ENCODE results near the gene MYO5A.

The MYO5A gene

GRCh38 chr15:52329987-52330386, 198.7 kb downstream of the MYO5A start:
- DNase-seq (ENCODE audit: low spot score), result no peak

DNA sequence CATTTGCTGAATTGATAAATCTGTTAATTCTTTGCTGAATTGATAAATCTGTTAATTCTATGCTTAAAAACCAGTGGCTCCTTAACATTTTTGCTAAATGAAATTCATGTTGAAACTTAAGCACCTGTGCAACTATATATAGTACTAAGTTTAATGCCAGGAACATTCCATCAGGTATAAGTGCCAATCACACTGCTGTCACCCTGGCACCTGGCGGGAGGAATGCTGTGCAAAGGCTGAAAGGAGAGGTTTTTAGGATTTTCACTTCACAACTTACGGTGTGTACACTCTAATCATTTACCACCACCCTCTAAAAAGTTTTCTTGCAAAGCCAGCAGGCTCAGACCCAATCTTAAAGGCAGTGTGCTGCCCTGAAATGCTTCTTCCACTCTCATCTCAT, 199.5 kb downstream of the MYO5A start:
- DNase-seq (ENCODE audit: low spot score), result no peak

GRCh38 chr15:52328680-52329079, 200.0 kb downstream of the MYO5A start:
- DNase-seq (ENCODE audit: low spot score), result no peak

DNA sequence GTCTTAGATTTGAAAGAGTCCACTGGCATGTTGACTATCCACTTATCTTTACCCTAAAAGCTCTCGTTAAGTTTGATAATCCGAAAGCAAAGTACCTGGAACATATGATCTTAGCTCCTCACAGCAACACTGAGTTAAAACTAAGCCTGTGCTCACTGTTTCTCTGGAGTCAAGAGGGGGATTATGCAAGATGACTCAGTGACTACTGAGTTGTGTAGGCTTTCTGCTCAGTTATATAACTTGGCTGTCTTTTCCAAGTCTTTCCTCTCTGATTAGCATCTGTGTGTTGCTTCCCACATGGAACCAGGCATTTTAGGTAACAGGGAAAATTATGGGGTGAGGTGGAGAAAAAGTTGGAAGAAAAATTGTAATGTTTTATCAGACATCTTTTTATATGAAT, 201.9 kb downstream of the MYO5A start:
- DNase-seq (ENCODE audit: low spot score), result peak; percentile 46

DNA sequence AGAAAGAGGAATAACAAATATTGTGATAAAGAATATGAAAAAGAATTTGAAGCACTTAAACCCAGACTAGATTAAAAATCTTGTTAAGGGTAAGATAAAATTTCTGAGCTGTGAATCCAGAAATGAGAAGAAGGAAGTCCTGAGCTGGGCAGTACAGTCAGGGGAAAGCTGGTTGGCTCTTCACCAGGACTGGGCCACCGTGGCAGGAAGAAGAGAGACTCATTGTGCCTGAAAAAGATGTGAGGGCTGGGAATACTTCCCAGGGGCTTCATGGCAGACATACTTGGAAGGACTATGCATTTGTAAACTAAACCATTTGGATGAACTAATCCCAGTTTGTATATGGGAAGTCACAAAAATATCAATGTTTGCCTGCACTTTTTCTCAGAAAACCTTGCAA, 204.6 kb downstream of the MYO5A start:
- no peak for DNase-seq (ENCODE audit: low spot score)

- DNase-seq (ENCODE audit: low spot score), result peak; percentile 27
Measured at GRCh38 chr15:52318729-52319500, 209.8 kb downstream of the MYO5A start.

- no peak for DNase-seq (ENCODE audit: low spot score)
Measured at GRCh38 chr15:52317688-52318087, 211.0 kb downstream of the MYO5A start.

DNA sequence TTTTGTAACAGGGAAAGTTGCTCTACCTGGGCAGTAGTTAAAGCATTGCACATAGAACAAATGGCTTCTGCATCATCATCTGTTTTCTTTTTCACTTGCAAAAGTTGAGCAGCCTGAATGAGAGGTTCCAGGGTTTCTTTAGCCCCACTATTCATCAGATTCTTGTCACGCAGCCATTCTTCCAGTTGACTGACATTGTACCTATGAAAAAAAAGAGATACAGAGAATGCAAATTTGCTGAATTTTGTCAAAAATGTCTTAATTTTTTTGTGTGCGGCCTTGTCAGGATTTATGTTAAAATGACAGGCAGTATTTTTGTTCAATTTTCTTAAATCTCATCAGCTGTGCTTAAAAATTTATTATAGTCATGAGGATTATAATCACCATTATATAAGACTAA, 211.7 kb downstream of the MYO5A start:
- no peak for DNase-seq (ENCODE audit: low spot score)

DNA sequence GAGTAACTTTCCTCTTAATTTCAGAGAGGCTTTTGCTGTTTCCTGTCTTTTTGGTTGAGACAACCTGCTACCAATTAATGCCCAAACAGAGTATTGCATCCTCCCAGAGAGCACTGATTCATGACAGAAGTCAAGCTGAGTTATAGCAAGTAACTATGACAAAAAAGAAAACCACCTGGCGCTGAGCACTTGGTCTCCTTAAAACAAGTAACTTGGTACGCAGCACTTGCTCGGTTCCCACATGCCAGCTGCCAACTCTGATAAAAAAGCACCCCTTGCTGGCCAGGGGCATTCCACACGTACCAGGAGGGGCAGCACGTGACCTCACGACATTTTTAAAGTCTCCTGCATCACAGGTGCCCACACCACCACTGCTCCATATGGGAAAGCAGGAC, 219.5 kb downstream of the MYO5A start:
- no peak for DNase-seq (ENCODE audit: low spot score)

GRCh38 chr15:52308446-52309153, 220.1 kb downstream of the MYO5A start:
- DNase-seq (ENCODE audit: low spot score), result no peak

DNA sequence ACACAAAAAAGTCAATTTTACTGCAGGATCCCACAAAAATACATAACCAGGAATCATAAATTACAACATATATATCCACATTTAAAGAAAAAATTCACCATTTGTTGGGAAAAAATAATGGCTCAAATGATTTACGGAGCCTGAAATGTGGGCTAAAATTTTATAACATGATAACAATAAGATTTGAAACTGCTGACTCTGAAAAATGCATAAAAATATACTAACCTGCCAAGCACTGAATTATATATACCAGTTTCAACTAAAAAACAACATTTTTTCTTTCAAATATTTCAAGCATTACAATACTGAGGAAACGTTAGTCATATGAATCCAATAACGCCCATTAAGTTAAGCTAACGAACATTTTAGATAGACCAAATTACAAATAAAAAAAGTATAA, 220.8 kb downstream of the MYO5A start:
- no peak for DNase-seq (ENCODE audit: low spot score)

DNA sequence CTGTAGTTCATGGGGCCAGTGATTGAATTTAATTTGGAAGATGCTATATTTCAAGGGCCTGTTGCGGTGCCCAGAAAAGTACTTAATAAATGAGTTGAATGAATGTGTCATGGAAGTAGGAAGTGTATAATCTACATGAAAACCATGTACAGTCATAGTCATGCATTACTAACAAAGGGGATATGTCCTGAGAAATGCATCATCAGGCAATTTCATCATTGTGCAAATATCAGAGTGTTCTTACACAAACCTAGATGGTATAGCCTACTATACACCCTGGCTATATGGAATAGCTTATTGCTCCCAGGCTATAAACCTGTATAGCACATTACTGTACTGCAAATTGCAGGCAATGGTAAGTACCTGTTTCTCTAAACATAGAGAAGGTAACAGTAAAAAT, 222.4 kb downstream of the MYO5A start:
- no peak for DNase-seq (ENCODE audit: low spot score)

GRCh38 chr15:52303093-52303772, 225.4 kb downstream of the MYO5A start:
- no peak for DNase-seq (ENCODE audit: low spot score)

- no peak for DNase-seq (ENCODE audit: low spot score)
Measured at GRCh38 chr15:52301265-52301847, 227.3 kb downstream of the MYO5A start.

GRCh38 chr15:52295421-52296001, 233.2 kb downstream of the MYO5A start, which contains the start of gene MYO5C:
MYO5C (minus strand) TSS chr15:52295804; CDS start chr15:52295636, 168 bp downstream.
- no peak for DNase-seq (ENCODE audit: low spot score)

GRCh38 chr15:52294881-52295420, 233.7 kb downstream of the MYO5A start:
- no peak for DNase-seq (ENCODE audit: low spot score)

- no peak for DNase-seq (ENCODE audit: low spot score)
Measured at GRCh38 chr15:52292780-52293392, 235.8 kb downstream of the MYO5A start.

GRCh38 chr15:52291204-52291603, 237.5 kb downstream of the MYO5A start:
- DNase-seq (ENCODE audit: low spot score), result no peak

GRCh38 chr15:52290800-52291199, 237.9 kb downstream of the MYO5A start:
- DNase-seq (ENCODE audit: low spot score), result no peak

DNA sequence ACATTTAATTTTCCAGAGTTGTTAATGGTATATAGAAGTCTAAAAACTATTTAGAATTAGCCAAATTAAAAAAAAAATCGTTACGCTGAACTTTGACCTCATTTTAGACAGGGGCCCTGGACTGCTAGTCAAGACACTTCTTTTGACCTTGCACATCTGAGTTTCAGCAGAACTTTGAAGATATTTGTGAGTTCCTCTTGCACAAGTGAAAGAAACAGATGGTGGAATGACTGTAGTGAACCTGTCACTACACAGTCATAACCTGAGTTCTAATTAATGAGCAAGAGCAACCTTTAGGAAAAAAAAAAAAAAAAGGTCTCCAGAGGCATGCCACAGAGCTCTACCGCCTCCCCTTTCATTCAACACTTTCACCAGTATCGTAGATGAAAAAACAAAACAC, 238.4 kb downstream of the MYO5A start:
- DNase-seq (ENCODE audit: low spot score), result no peak

DNA sequence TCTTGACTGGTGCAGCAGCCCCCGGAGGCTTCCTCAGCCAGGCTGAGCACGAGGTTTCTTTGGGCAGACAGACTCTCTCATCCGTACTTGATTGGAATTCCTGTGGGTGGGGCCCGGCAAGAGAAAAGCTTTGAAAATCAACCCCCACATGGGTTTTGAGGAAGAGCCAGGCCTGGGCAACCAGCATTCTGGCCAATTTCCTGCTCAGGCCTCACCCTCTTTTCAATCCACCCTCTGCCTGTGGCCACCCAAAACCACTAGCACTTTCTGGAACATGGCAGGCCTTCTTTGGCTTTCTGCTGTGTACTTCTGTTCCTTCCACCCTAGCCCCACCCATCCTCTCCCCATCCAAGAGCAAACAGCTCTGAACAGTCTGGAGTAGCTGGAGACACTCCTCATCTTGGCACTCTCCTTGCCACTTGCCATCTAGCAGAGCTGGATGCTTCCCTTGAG, 239.0 kb downstream of the MYO5A start:
- DNase-seq (ENCODE audit: low spot score), result peak; percentile 49
